HepG2 (cell line): ENCODE results near the gene SERTAD2. TPM values are rescaled to one million over a fixed set of nuclear protein-coding genes. Genes with fewer than 3 reads are reported as not detected.

Source experiments
- ARID2 ChIP-seq: sonication (generic); formaldehyde crosslinking; IDR thresholded peaks from 2 replicates; pipeline ENCODE4 v1.8.1; 2022; ENCODE audit warnings: mild to moderate bottlenecking, missing genetic modification reagents, borderline replicate concordance
- DR1 ChIP-seq: sonication (generic); formaldehyde crosslinking; IDR thresholded peaks from 2 replicates; pipeline ENCODE4 v1.8.0; 2021; ENCODE audit warnings: mild to moderate bottlenecking, missing genetic modification reagents, inconsistent platforms
- MAFG ChIP-seq: sonication (generic); formaldehyde crosslinking; IDR thresholded peaks from 2 replicates; pipeline ENCODE4 v1.5.1; 2020; ENCODE audit warnings: mild to moderate bottlenecking, missing genetic modification reagents
- NAIF1 ChIP-seq: sonication (generic); formaldehyde crosslinking; IDR thresholded peaks from 2 replicates; pipeline ENCODE4 v1.5.0; 2020; ENCODE audit warnings: mild to moderate bottlenecking, missing genetic modification reagents, borderline replicate concordance
- SATB2 ChIP-seq: sonication (generic); formaldehyde crosslinking; IDR thresholded peaks from 2 replicates; pipeline ENCODE4 v1.5.0; 2020; ENCODE audit warnings: missing genetic modification reagents
- STAG1 ChIP-seq: sonication (generic); formaldehyde crosslinking; IDR thresholded peaks from 2 replicates; pipeline ENCODE4 v1.4.0; 2020; ENCODE audit warnings: missing genetic modification reagents
- TEAD3 ChIP-seq: optimal IDR thresholded peaks from 2 replicates; pipeline ENCODE3; 2016; ENCODE audit warnings: borderline replicate concordance
- ZBTB7B ChIP-seq: sonication (generic); formaldehyde crosslinking; IDR thresholded peaks from 2 replicates; pipeline ENCODE4 v1.4.0; 2020; ENCODE audit warnings: missing genetic modification reagents
- ZIK1 ChIP-seq: sonication (generic); formaldehyde crosslinking; IDR thresholded peaks from 2 replicates; pipeline ENCODE4 v1.5.0; 2020; ENCODE audit warnings: mild to moderate bottlenecking, low read depth, missing genetic modification reagents, borderline replicate concordance
- ZNF556 ChIP-seq: sonication (generic); formaldehyde crosslinking; IDR thresholded peaks from 2 replicates; pipeline ENCODE4 v1.4.0; 2020; ENCODE audit warnings: mild to moderate bottlenecking, missing genetic modification reagents, borderline replicate concordance
- ZNF569 ChIP-seq: sonication (generic); formaldehyde crosslinking; IDR thresholded peaks from 2 replicates; pipeline ENCODE4 v1.5.0; 2020; ENCODE audit warnings: mild to moderate bottlenecking, missing genetic modification reagents, moderate library complexity, borderline replicate concordance
- ZNF589 ChIP-seq: sonication (generic); formaldehyde crosslinking; conservative IDR thresholded peaks from 2 replicates; pipeline ENCODE4 v1.8.0; 2022; ENCODE audit warnings: mild to moderate bottlenecking, moderate library complexity, missing genetic modification reagents
- ZNF652 ChIP-seq: IDR thresholded peaks from 2 replicates; pipeline ENCODE4 v1.6.1; 2016; ENCODE audit warnings: low read depth, borderline replicate concordance
- ZNF782 ChIP-seq: sonication (generic); formaldehyde crosslinking; IDR thresholded peaks from 2 replicates; pipeline ENCODE4 v1.4.0; 2020; ENCODE audit warnings: missing genetic modification reagents, mild to moderate bottlenecking, borderline replicate concordance
- ZNF788 ChIP-seq: sonication (generic); formaldehyde crosslinking; IDR thresholded peaks from 2 replicates; pipeline ENCODE4 v1.5.0; 2020; ENCODE audit warnings: mild to moderate bottlenecking, missing genetic modification reagents, borderline replicate concordance
- ZNF841 ChIP-seq: sonication (generic); formaldehyde crosslinking; IDR thresholded peaks from 2 replicates; pipeline ENCODE4 v1.8.1; 2023; ENCODE audit warnings: missing genetic modification reagents, borderline replicate concordance
- ZZZ3 ChIP-seq: sonication (generic); formaldehyde crosslinking; IDR thresholded peaks from 2 replicates; pipeline ENCODE4 v1.4.0; 2020; ENCODE audit warnings: missing genetic modification reagents, mild to moderate bottlenecking, borderline replicate concordance
- polyA plus RNA-seq, 8 experiments: library from polyadenylated mRNA; depleted of rRNA in 3 of 8; stranded (reverse) in 7 of 8; unstranded in 1 of 8; fragments of >200 nt; fragmentation: Illumina TruSeq in 4 of 8; extraction: Trizol in 4 of 8; gene quantifications; 2 replicates each; pipeline versions ENCODE4 v1.2.1 to v1.2.3, GENCODE V29; 2011 to 2016; ENCODE audit warnings: low read depth in 4 of 8, missing spikeins in 1 of 8, mixed read lengths in 1 of 8; ENCODE audit not compliant: insufficient read depth in 1 of 8
- total RNA-seq, 5 experiments: library from RNA; depleted of rRNA; stranded (reverse); fragments of >200 nt; fragmentation: Illumina TruSeq; extraction: Trizol; gene quantifications; 2 replicates each; pipeline ENCODE4 v1.2.3, GENCODE V29; 2016; ENCODE audit warnings: low read depth in 1 of 5
- TF ChIP-seq, protein P1 (sequence below): sonication (generic); formaldehyde crosslinking; IDR thresholded peaks from 2 replicates; pipeline ENCODE4 v1.9.0; 2021; ENCODE audit warnings: mild to moderate bottlenecking, missing genetic modification reagents
- TF ChIP-seq, protein P2 (sequence below): sonication (generic); formaldehyde crosslinking; IDR thresholded peaks from 2 replicates; pipeline ENCODE4 v1.5.0; 2020; ENCODE audit warnings: missing genetic modification reagents
- TF ChIP-seq, protein P3 (sequence below): sonication (generic); formaldehyde crosslinking; IDR thresholded peaks from 2 replicates; pipeline ENCODE4 v1.5.0; 2020; ENCODE audit warnings: mild to moderate bottlenecking, missing genetic modification reagents, moderate library complexity

The SERTAD2 gene
- total and polyA plus RNA-seq, 2 of the 13 experiments (the other 11 are each of a cell fraction or from before 2014, with no cell fraction given): 6.7 to 22.6 TPM

- TF ChIP-seq, protein P1, sequence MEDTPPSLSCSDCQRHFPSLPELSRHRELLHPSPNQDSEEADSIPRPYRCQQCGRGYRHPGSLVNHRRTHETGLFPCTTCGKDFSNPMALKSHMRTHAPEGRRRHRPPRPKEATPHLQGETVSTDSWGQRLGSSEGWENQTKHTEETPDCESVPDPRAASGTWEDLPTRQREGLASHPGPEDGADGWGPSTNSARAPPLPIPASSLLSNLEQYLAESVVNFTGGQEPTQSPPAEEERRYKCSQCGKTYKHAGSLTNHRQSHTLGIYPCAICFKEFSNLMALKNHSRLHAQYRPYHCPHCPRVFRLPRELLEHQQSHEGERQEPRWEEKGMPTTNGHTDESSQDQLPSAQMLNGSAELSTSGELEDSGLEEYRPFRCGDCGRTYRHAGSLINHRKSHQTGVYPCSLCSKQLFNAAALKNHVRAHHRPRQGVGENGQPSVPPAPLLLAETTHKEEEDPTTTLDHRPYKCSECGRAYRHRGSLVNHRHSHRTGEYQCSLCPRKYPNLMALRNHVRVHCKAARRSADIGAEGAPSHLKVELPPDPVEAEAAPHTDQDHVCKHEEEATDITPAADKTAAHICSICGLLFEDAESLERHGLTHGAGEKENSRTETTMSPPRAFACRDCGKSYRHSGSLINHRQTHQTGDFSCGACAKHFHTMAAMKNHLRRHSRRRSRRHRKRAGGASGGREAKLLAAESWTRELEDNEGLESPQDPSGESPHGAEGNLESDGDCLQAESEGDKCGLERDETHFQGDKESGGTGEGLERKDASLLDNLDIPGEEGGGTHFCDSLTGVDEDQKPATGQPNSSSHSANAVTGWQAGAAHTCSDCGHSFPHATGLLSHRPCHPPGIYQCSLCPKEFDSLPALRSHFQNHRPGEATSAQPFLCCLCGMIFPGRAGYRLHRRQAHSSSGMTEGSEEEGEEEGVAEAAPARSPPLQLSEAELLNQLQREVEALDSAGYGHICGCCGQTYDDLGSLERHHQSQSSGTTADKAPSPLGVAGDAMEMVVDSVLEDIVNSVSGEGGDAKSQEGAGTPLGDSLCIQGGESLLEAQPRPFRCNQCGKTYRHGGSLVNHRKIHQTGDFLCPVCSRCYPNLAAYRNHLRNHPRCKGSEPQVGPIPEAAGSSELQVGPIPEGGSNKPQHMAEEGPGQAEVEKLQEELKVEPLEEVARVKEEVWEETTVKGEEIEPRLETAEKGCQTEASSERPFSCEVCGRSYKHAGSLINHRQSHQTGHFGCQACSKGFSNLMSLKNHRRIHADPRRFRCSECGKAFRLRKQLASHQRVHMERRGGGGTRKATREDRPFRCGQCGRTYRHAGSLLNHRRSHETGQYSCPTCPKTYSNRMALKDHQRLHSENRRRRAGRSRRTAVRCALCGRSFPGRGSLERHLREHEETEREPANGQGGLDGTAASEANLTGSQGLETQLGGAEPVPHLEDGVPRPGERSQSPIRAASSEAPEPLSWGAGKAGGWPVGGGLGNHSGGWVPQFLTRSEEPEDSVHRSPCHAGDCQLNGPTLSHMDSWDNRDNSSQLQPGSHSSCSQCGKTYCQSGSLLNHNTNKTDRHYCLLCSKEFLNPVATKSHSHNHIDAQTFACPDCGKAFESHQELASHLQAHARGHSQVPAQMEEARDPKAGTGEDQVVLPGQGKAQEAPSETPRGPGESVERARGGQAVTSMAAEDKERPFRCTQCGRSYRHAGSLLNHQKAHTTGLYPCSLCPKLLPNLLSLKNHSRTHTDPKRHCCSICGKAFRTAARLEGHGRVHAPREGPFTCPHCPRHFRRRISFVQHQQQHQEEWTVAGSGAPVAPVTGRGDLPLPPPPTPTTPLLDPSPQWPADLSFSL (CRISPR knock-in tag): no peak
- TF ChIP-seq NAIF1 (CRISPR knock-in tag) (no peak), ZNF782 (CRISPR knock-in tag) (no peak), ZIK1 (CRISPR knock-in tag) (no peak), MAFG (CRISPR knock-in tag) (no peak), SATB2 (CRISPR knock-in tag) (no peak), ZNF788 (CRISPR knock-in tag) (peak; percentile 35; the same call in 1 of the 2 replicates), ZNF841 (CRISPR knock-in tag) (no peak), STAG1 (CRISPR knock-in tag) (peak; percentile 52), ZNF589 (no peak), ARID2 (no peak), ZBTB7B (CRISPR knock-in tag) (no peak), ZNF556 (no peak), TEAD3 (CRISPR knock-in tag) (no peak), DR1 (CRISPR knock-in tag) (no peak), ZZZ3 (CRISPR knock-in tag) (no peak), ZNF569 (CRISPR knock-in tag) (no peak), ZNF652 (CRISPR knock-in tag) (no peak)
- TF ChIP-seq, protein P2, sequence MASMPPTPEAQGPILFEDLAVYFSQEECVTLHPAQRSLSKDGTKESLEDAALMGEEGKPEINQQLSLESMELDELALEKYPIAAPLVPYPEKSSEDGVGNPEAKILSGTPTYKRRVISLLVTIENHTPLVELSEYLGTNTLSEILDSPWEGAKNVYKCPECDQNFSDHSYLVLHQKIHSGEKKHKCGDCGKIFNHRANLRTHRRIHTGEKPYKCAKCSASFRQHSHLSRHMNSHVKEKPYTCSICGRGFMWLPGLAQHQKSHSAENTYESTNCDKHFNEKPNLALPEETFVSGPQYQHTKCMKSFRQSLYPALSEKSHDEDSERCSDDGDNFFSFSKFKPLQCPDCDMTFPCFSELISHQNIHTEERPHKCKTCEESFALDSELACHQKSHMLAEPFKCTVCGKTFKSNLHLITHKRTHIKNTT (CRISPR knock-in tag): no peak
- TF ChIP-seq, protein P3, sequence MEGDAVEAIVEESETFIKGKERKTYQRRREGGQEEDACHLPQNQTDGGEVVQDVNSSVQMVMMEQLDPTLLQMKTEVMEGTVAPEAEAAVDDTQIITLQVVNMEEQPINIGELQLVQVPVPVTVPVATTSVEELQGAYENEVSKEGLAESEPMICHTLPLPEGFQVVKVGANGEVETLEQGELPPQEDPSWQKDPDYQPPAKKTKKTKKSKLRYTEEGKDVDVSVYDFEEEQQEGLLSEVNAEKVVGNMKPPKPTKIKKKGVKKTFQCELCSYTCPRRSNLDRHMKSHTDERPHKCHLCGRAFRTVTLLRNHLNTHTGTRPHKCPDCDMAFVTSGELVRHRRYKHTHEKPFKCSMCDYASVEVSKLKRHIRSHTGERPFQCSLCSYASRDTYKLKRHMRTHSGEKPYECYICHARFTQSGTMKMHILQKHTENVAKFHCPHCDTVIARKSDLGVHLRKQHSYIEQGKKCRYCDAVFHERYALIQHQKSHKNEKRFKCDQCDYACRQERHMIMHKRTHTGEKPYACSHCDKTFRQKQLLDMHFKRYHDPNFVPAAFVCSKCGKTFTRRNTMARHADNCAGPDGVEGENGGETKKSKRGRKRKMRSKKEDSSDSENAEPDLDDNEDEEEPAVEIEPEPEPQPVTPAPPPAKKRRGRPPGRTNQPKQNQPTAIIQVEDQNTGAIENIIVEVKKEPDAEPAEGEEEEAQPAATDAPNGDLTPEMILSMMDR (CRISPR knock-in tag): peak; percentile 63
Measured at GRCh38 chr2:64625299-64626145, 28.2 kb downstream of the SERTAD2 start (continued).
